Type B pancreatic cell (in vitro differentiated cells): ENCODE measurements around the gene ASXL2. TPM values are rescaled to one million over a fixed set of nuclear protein-coding genes. Genes with fewer than 3 reads are reported as not detected.
"Not testable (repeated sequence)": the region's sequence is repeated elsewhere in the genome, so short reads cannot be mapped to it uniquely, and the experiment has no call there.

Experiments
- DNase-seq: peaks from one replicate; pipeline ENCODE4 v3.0.0; 2021; ENCODE audit warnings: mixed read lengths; ENCODE audit not compliant: unreplicated experiment; ENCODE audit errors: extremely low spot score
- H3K27ac Mint-ChIP-seq: 2 replicates; pipeline ENCODE4 v1.8.0; 2021; ENCODE audit warnings: mild to moderate bottlenecking, mixed read lengths
- H3K27me3 Mint-ChIP-seq: 2 replicates; pipeline ENCODE4 v1.8.0; 2021; ENCODE audit warnings: mixed read lengths
- H3K36me3 Mint-ChIP-seq: 2 replicates; pipeline ENCODE4 v1.8.0; 2021; ENCODE audit warnings: mixed read lengths
- H3K4me1 Mint-ChIP-seq: one replicate; pipeline ENCODE4 v1.8.0; 2021; ENCODE audit warnings: mixed read lengths; ENCODE audit not compliant: unreplicated experiment
- H3K4me3 Mint-ChIP-seq: 2 replicates; pipeline ENCODE4 v1.8.0; 2021; ENCODE audit warnings: mild to moderate bottlenecking, mixed read lengths
- H3K9me3 Mint-ChIP-seq: 2 replicates; pipeline ENCODE4 v1.8.0; 2021; ENCODE audit warnings: mixed read lengths
- total RNA-seq: library from RNA; stranded (reverse); gene quantifications from 2 replicates; pipeline ENCODE4 v1.2.1, GENCODE V29; 2021; ENCODE audit warnings: low replicate concordance
- TF ChIP-seq, protein P1 (sequence below): fragments of 200-600 bp; sonication (generic); conservative IDR thresholded peaks from 2 replicates; pipeline ENCODE4 v1.5.0; 2021; ENCODE audit warnings: antibody characterized with exemption, mild to moderate bottlenecking

ASXL2 gene
- total RNA-seq, 1 donor from 2014 or later, result 29.2 TPM

GRCh38 chr2:25917832-25918231, 39.5 kb upstream of the ASXL2 start:
- Mint-ChIP-seq H3K27me3 (no peaks in the 10 kb centered on the region), H3K9me3 (no peaks in the 10 kb centered on the region), H3K36me3 (no peaks in the 10 kb centered on the region), H3K27ac (no peak overlapping the region), H3K4me3 (no peak overlapping the region), H3K4me1 (peaks cover 16% of the 10 kb centered on the region)
- TF ChIP-seq, protein P1, sequence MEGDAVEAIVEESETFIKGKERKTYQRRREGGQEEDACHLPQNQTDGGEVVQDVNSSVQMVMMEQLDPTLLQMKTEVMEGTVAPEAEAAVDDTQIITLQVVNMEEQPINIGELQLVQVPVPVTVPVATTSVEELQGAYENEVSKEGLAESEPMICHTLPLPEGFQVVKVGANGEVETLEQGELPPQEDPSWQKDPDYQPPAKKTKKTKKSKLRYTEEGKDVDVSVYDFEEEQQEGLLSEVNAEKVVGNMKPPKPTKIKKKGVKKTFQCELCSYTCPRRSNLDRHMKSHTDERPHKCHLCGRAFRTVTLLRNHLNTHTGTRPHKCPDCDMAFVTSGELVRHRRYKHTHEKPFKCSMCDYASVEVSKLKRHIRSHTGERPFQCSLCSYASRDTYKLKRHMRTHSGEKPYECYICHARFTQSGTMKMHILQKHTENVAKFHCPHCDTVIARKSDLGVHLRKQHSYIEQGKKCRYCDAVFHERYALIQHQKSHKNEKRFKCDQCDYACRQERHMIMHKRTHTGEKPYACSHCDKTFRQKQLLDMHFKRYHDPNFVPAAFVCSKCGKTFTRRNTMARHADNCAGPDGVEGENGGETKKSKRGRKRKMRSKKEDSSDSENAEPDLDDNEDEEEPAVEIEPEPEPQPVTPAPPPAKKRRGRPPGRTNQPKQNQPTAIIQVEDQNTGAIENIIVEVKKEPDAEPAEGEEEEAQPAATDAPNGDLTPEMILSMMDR, result no peak
- DNase-seq, result no peak

- H3K27me3 Mint-ChIP-seq, H3K27ac Mint-ChIP-seq, DNase-seq, H3K36me3 Mint-ChIP-seq, H3K9me3 Mint-ChIP-seq, H3K4me3 Mint-ChIP-seq: not testable (repeated sequence)
- peaks cover 18% of the 10 kb centered on the region for H3K4me1 Mint-ChIP-seq
Measured at GRCh38 chr2:25917411-25917810, 39.1 kb upstream of the ASXL2 start.

GRCh38 chr2:25915944-25916772, 37.9 kb upstream of the ASXL2 start:
- not testable (repeated sequence) for H3K4me3 Mint-ChIP-seq, H3K27me3 Mint-ChIP-seq, H3K9me3 Mint-ChIP-seq, DNase-seq, H3K36me3 Mint-ChIP-seq
- H3K4me1 Mint-ChIP-seq, result peaks cover 18% of the 10 kb centered on the region
- H3K27ac Mint-ChIP-seq, result peak overlapping the region; percentile 36

DNA sequence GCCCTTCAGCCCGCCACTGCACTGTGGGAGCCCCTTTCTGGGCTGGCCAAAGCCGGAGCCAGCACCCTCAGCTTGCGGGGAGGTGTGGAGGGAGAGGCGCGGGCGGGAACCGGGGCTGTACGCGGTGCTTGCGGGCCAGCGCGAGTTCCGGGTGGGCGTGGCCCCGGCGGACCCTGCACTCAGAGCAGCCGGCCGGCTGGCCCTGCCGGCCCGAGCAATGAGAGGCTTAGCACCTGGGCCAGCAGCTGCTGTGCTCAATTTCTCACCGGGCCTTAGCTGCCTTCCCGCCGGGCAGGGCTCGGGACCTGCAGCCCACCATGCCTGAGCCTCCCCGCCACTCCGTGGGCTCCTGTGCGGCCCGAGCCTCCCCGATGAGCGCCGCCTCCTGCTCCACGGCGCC, 37.1 kb upstream of the ASXL2 start:
- not testable (repeated sequence) for DNase-seq, H3K27me3 Mint-ChIP-seq, H3K27ac Mint-ChIP-seq, H3K36me3 Mint-ChIP-seq, H3K9me3 Mint-ChIP-seq, H3K4me3 Mint-ChIP-seq
- H3K4me1 Mint-ChIP-seq, result peaks cover 18% of the 10 kb centered on the region

DNA sequence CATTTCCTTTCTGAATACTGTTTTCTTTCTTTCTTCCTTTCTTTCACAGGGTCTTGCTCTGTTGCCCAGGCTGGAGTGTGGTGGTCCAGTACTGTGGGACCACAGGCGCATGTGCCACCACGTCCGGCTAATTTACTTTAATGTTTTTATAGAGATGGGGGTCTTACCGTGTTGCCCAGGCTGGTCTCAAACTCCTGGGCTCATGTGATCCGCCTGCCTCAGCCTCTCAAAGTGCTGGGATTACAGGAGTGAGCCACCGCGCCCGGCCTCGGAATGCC, 35.3 kb upstream of the ASXL2 start:
- peak overlapping the region; percentile 88 for H3K27ac Mint-ChIP-seq
- H3K9me3 Mint-ChIP-seq, DNase-seq, H3K27me3 Mint-ChIP-seq, H3K36me3 Mint-ChIP-seq: not testable (repeated sequence)
- H3K4me1 Mint-ChIP-seq, result peaks cover 18% of the 10 kb centered on the region
- peak overlapping the region; percentile 42 for H3K4me3 Mint-ChIP-seq

- TF ChIP-seq, protein P1, result no peak
- DNase-seq, result no peak
- H3K4me1 Mint-ChIP-seq, result peaks cover 18% of the 10 kb centered on the region
- H3K36me3 Mint-ChIP-seq, result no peaks in the 10 kb centered on the region
- H3K27ac Mint-ChIP-seq, result peak overlapping the region; percentile 88
- no peaks in the 10 kb centered on the region for H3K9me3 Mint-ChIP-seq
- peak overlapping the region; percentile 42 for H3K4me3 Mint-ChIP-seq
- no peaks in the 10 kb centered on the region for H3K27me3 Mint-ChIP-seq
Measured at GRCh38 chr2:25912851-25913695, 34.8 kb upstream of the ASXL2 start.

- H3K4me3 Mint-ChIP-seq, H3K9me3 Mint-ChIP-seq, H3K27ac Mint-ChIP-seq, DNase-seq, H3K36me3 Mint-ChIP-seq, H3K27me3 Mint-ChIP-seq: not testable (repeated sequence)
- peaks cover 12% of the 10 kb centered on the region for H3K4me1 Mint-ChIP-seq
Measured at GRCh38 chr2:25909574-25909973, 31.3 kb upstream of the ASXL2 start.

DNA sequence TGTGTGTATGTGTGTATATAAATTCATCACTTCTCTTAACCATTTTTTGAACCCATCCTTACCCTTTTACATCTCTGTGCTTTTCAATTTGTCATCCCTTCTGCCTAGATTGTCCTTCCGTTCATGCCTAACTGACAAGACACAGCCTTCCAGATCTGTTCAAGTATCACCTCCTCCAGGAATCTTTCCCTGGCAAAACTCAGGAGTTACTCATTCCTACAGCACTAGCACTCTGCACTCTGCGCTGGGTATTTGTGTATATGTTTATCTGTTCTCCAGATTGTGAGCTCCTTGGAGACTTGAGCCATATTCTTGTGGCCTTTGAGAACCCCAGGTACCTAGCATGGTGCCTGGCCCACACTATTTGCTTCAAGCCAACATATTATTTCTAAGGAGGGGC, 26.8 kb upstream of the ASXL2 start:
- no peak overlapping the region for H3K27ac Mint-ChIP-seq
- no peak for DNase-seq
- H3K4me3 Mint-ChIP-seq, result no peak overlapping the region
- no peaks in the 10 kb centered on the region for H3K9me3 Mint-ChIP-seq
- H3K27me3 Mint-ChIP-seq, result no peaks in the 10 kb centered on the region
- TF ChIP-seq, protein P1, result no peak
- no peaks in the 10 kb centered on the region for H3K4me1 Mint-ChIP-seq
- no peaks in the 10 kb centered on the region for H3K36me3 Mint-ChIP-seq
